Measurements from ENCODE around the gene ERVK3-1. TPM values are rescaled to one million over a fixed set of nuclear protein-coding genes. Genes with fewer than 3 reads are reported as not detected.

ERVK3-1 gene
- total and polyA plus RNA-seq, 2 experiments from 2014 or later, result 33.7 to 41.3 TPM

DNA sequence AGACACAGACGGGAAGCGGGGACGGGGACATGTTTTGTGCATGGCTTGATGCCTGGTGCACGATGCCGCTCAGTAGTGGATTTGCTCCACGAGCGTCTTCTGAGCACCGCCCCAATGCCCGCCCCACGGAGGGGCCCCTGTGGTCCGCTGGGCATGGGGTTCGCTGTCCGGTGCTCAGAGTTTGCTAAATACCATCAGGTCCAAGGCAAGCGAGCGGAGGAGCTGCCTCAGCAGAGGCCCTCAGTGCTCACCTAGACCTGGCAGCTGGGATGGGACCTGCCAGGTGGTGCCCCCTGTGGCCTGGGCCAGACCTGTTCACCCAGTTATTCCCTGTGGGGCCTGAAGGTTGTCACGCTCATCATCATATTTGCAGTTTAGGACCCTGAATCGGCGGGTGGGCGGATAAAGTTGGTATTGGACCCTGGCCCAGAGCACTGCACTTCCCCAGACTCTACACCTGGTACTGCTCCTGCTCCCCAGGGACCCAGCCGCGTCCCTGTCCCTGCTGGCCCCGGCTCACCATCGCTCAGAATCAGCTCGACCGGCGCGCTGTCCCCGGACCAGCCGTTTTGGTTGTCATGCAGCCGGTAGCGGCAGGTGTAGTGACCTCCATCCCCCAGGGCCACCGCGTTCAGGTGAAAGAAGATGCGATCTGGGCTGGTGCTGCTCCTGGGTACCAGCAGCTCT, 45.8 kb downstream of the ERVK3-1 start:
- H3K36me3 ChIP-seq (ENCODE audit: low read depth), result no peaks in the 10 kb centered on the region
- no peaks in the 10 kb centered on the region; the same call in 1 of the 2 replicates for H3K4me1 ChIP-seq (ENCODE audit: insufficient read depth)
- no peak overlapping the region for H3K4me3 ChIP-seq
- no peaks in the 10 kb centered on the region for H3K27me3 ChIP-seq (replicated peaks; ENCODE audit: insufficient read depth)
- no peak overlapping the region for H3K27ac ChIP-seq
- no peak for DNase-seq
- no peak overlapping the region for H3K4me2 ChIP-seq (ENCODE audit: unreplicated experiment)
- no peak for TF ChIP-seq EZH2 (IDR thresholded peaks at IDR 0.05; ENCODE audit: insufficient read depth, poor library complexity, severe bottlenecking)
- no peak for TF ChIP-seq EZH2phosphoT487 (IDR thresholded peaks at IDR 0.05; ENCODE audit: insufficient read depth, low read depth)
- H3K9ac ChIP-seq, result no peak overlapping the region
- H4K20me1 ChIP-seq (ENCODE audit: insufficient read depth), result no peaks in the 10 kb centered on the region
- H3K9me3 ChIP-seq (ENCODE audit: low read depth), result no peaks in the 10 kb centered on the region
- 82 to 86% methylated on average over 34 of the region's 34 CpGs for WGBS, 2 experiments (ENCODE audit: low coverage in 1 of 2, low lambda C conversion rate in 2 of 2, missing lambda C conversion rate in 2 of 2)
- peaks cover 10% of the 10 kb centered on the region; the same call in 1 of the 2 replicates for H3F3A ChIP-seq (ENCODE audit: insufficient read depth)
- no peak overlapping the region for H2AFZ ChIP-seq
- peaks cover 31% of the 10 kb centered on the region for H3K79me2 ChIP-seq (ENCODE audit: insufficient read depth)
- H3K9me2 ChIP-seq (ENCODE audit: insufficient read depth), result no peaks in the 10 kb centered on the region
- in situ Hi-C loops (cut with MboI), result no loop called here

DNA sequence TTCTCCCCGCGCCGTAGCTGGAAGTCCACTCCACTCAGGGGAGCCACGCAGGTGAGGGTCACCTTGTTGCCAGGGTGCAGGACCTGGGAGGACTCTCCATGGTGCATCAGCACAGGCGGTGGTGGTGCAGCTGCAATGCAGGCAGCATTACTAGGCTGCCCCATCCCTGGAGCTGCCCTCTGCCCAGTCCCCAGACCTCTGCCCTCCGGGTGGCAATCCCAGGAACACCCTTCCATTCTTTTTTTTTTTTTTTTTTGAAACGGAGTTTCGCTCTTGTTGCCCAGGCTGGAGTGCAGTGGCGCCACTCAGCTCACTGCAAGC, 46.3 kb downstream of the ERVK3-1 start:
- Histone ChIP-seq H3K4me2 (ENCODE audit: unreplicated experiment) (no peak overlapping the region), H3K4me3 (no peak overlapping the region), H3K27ac (no peak overlapping the region), H3K36me3 (ENCODE audit: low read depth) (no peaks in the 10 kb centered on the region), H3K9ac (no peak overlapping the region), H3K27me3 (replicated peaks; ENCODE audit: insufficient read depth) (no peaks in the 10 kb centered on the region), H3K4me1 (ENCODE audit: insufficient read depth) (no peaks in the 10 kb centered on the region; the same call in 1 of the 2 replicates), H3K9me3 (ENCODE audit: low read depth) (no peaks in the 10 kb centered on the region), H4K20me1 (ENCODE audit: insufficient read depth) (no peaks in the 10 kb centered on the region), H3F3A (ENCODE audit: insufficient read depth) (peaks cover 9% of the 10 kb centered on the region; the same call in 1 of the 2 replicates), H2AFZ (no peak overlapping the region), H3K9me2 (ENCODE audit: insufficient read depth) (no peaks in the 10 kb centered on the region), H3K79me2 (ENCODE audit: insufficient read depth) (peaks cover 29% of the 10 kb centered on the region)
- no peak for DNase-seq
- TF ChIP-seq EZH2phosphoT487 (IDR thresholded peaks at IDR 0.05; ENCODE audit: insufficient read depth, low read depth) (no peak), EZH2 (IDR thresholded peaks at IDR 0.05; ENCODE audit: insufficient read depth, poor library complexity, severe bottlenecking) (no peak)
- in situ Hi-C loops (cut with MboI), result no loop called here
- 74 to 78% methylated on average over 9 of the region's 9 CpGs for WGBS, 2 experiments (ENCODE audit: low coverage in 1 of 2, low lambda C conversion rate in 2 of 2, missing lambda C conversion rate in 2 of 2)

DNA sequence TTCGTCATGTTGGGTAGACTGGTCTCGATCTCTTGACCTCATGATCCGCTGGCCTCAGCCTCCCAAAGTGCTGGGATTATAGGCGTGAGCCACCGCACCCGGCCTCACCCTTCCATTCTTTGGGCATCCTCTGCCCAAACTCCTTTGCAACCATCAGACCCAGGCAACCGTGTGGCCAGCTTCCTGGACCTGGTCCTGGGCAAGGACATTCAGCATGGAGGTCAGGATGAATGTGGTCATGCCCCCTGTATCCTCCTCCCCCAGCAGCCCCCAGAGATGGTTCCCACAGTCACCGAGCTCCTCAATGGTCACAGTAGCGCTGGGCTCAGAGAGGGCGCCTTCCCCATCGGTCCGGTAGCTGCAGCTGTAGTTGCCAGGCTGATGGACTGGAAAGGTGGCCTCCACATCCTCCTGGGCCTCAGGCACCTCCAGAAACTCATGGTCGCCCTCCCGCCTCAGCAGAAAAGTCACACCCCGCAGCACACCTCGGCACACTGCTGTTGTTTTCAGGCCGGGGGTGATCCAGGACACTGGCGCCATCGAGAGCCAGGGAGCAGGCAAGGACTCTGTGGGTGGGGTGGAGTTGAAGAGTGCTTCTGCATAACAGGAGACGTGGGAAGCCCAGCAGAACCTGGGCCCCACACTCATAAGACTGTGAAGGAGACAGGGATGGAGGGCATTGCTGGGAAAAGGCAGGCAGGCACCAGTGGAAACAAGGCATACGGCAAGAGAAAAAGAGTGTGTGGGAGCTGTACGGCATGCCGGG, 47.0 kb downstream of the ERVK3-1 start:
- DNase-seq, result no peak
- H3K27me3 ChIP-seq (replicated peaks; ENCODE audit: insufficient read depth), result no peaks in the 10 kb centered on the region
- H3F3A ChIP-seq (ENCODE audit: insufficient read depth), result peaks cover 9% of the 10 kb centered on the region; the same call in 1 of the 2 replicates
- H3K4me2 ChIP-seq (ENCODE audit: unreplicated experiment), result no peak overlapping the region
- no peaks in the 10 kb centered on the region for H3K9me3 ChIP-seq (ENCODE audit: low read depth)
- H3K4me3 ChIP-seq, result no peak overlapping the region
- H3K9ac ChIP-seq, result no peak overlapping the region
- no peaks in the 10 kb centered on the region; the same call in 1 of the 2 replicates for H3K4me1 ChIP-seq (ENCODE audit: insufficient read depth)
- H2AFZ ChIP-seq, result no peak overlapping the region
- H3K36me3 ChIP-seq (ENCODE audit: low read depth), result no peaks in the 10 kb centered on the region
- TF ChIP-seq EZH2 (IDR thresholded peaks at IDR 0.05; ENCODE audit: insufficient read depth, poor library complexity, severe bottlenecking) (no peak), EZH2phosphoT487 (IDR thresholded peaks at IDR 0.05; ENCODE audit: insufficient read depth, low read depth) (no peak)
- no peak overlapping the region for H3K27ac ChIP-seq
- in situ Hi-C loops (cut with MboI), result no loop called here
- no peaks in the 10 kb centered on the region for H4K20me1 ChIP-seq (ENCODE audit: insufficient read depth)
- 60 to 64% methylated on average over 20 to 23 of the region's 23 CpGs for WGBS, 2 experiments (ENCODE audit: low coverage in 1 of 2, low lambda C conversion rate in 2 of 2, missing lambda C conversion rate in 2 of 2)
- no peaks in the 10 kb centered on the region for H3K9me2 ChIP-seq (ENCODE audit: insufficient read depth)
- peaks cover 23% of the 10 kb centered on the region for H3K79me2 ChIP-seq (ENCODE audit: insufficient read depth)

DNA sequence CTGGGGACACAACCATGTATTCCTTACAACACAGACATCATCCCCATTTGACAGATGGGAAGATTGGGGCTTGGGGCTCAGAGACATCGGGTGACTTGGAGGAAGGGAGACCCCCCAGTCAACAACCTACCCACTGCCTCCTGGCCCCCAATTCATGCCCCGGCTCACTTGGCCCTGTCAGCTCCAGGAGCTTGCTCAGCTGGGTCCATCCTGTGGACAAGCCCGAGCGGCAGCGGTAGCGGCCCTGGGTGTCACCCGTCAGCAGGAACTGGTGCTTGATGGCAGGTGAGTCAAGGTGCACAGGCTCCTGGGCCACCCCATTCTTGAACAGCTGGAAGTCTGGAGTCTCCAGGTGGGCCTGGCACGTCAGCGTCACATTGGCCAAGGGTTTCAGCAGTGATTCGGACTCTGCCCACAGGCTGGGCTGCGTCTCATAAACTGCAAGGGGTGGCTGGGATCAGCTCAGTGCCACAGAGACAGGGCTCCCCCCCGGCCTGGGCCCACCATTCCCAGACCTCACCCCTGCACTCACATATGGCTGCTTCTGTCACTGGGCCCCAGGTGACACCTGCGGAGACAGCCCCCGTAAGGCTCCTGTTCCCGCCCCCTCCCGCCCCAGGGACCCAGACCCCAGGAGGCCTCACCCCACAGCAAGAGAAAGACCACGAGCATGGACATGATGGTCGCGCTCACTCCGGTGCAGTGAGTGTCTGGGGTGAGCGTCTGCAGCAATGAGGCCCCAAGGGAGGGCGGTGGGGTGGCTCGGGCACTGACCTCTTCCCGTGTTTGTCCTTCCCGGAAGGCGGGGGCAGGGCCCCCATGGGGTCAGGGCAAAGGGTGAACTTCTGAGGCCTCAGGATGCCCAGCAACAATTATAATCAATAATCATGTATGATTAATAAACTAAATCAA, 47.8 kb downstream of the ERVK3-1 start, which contains the start of gene A1BG:
A1BG (minus strand) TSS at position 733 of the 912 bp plus-strand sequence; CDS start at position 678, 55 bp downstream.
- no peak for DNase-seq
- no peaks in the 10 kb centered on the region for H3K9me3 ChIP-seq (ENCODE audit: low read depth)
- no peaks in the 10 kb centered on the region; the same call in 1 of the 2 replicates for H3K4me1 ChIP-seq (ENCODE audit: insufficient read depth)
- no peak within 1 kb of the TSS for H2AFZ ChIP-seq
- H3K9me2 ChIP-seq (ENCODE audit: insufficient read depth), result no peaks in the 10 kb centered on the region
- no peak within 1 kb of the TSS for H3K9ac ChIP-seq
- H3K36me3 ChIP-seq (ENCODE audit: low read depth), result no peaks in the 10 kb centered on the region
- TF ChIP-seq EZH2 (IDR thresholded peaks at IDR 0.05; ENCODE audit: insufficient read depth, poor library complexity, severe bottlenecking), result no peak
- no peak for TF ChIP-seq EZH2phosphoT487 (IDR thresholded peaks at IDR 0.05; ENCODE audit: insufficient read depth, low read depth)
- peaks cover 9% of the 10 kb centered on the region; the same call in 1 of the 2 replicates for H3F3A ChIP-seq (ENCODE audit: insufficient read depth)
- no peak within 1 kb of the TSS for H3K4me3 ChIP-seq
- no peaks in the 10 kb centered on the region for H3K27me3 ChIP-seq (replicated peaks; ENCODE audit: insufficient read depth)
- no peaks in the 10 kb centered on the region for H4K20me1 ChIP-seq (ENCODE audit: insufficient read depth)
- no peak within 1 kb of the TSS for H3K27ac ChIP-seq
- in situ Hi-C loops (cut with MboI), result no loop called here
- H3K4me2 ChIP-seq (ENCODE audit: unreplicated experiment), result no peak within 1 kb of the TSS
- H3K79me2 ChIP-seq (ENCODE audit: insufficient read depth), result peaks cover 21% of the 10 kb centered on the region
- 81 to 83% methylated on average over 22 to 26 of the region's 26 CpGs for WGBS, 2 experiments (ENCODE audit: low coverage in 1 of 2, low lambda C conversion rate in 2 of 2, missing lambda C conversion rate in 2 of 2)
